IPS DF 19.7 (cell line): Measurements from ENCODE around the gene CSMD2.

Experiments
- DNase-seq: peaks from one replicate; pipeline ENCODE4 v3.0.0-alpha.2; 2013; ENCODE audit warnings: low read depth, low spot score

Gene CSMD2

GRCh38 chr1:33501774-33502173, 663.3 kb downstream of the CSMD2 start:
- DNase-seq = no peak

DNA sequence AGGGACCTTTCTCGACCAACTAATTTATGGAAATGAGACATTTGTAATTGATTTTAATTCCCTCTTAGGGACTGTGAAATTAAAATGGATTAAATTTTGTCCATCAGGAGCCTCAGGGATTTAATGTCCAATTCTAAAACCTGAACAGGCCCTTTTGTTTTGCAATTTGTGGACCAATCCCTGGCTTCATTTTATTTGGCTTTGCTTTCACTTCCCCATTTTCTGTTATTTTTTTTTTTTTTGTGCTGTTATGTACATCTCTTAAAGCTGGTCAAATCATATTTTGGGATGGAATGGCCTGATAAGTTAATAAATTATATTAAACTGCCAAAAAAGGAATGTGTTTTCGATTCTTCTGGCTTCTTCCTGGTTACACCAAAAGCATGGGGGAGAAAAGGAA, 663.7 kb downstream of the CSMD2 start:
- no peak for DNase-seq

GRCh38 chr1:33500547-33500946, 664.5 kb downstream of the CSMD2 start:
- no peak for DNase-seq

GRCh38 chr1:33497410-33497809, 667.6 kb downstream of the CSMD2 start:
- DNase-seq = no peak

DNA sequence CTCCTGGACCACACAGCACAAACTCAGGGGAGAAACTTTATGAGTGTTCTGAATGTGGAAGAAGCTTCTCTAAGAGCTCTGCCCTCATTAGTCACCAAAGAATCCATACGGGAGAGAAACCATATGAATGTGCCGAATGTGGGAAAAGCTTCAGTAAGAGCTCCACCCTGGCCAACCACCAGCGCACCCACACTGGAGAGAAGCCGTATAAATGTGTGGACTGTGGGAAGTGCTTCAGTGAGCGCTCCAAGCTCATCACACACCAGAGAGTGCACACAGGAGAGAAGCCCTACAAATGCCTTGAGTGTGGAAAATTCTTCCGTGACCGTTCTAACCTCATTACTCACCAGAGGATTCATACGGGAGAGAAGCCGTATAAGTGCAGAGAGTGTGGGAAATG, 670.1 kb downstream of the CSMD2 start:
- no peak for DNase-seq

DNA sequence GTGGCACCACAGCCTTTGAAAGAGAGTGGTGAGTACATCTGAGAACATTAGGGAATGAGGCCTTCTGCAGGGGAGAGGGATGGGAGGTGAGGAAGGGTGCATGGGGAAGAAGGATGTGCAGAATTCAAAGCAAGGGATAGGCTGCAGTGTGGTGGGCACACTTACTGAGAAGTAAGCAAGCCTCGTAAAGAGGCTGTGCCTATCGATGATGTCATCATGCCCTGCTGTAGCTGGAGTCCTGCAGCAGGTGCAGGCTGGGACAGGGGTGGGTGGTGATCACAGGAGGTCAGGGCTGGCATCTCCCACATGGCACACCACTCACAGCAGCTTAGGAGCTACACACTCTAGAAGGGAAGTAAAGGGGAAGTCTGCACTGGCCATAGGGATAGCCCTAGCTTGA, 676.4 kb downstream of the CSMD2 start:
- no peak for DNase-seq

GRCh38 chr1:33482412-33482811, 682.6 kb downstream of the CSMD2 start:
- DNase-seq = no peak

DNA sequence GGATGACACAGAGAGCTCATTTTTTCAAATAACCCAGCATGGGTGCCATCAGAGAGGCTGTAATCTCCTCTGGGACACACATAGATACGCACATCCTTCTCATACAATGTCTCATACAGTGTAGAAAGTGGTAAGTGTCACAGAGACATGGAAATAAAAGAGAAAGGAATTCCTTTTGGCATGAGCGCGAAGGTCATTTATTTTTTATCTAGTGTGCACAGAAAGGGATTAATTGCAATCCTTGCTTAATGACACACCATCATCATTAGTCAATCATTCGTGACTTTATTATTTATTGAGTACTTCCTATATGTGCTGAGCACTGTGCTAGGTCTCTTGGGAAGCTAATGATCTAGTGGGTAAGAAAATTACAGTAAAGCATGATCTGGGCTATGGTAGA, 687.6 kb downstream of the CSMD2 start:
- DNase-seq = no peak

DNA sequence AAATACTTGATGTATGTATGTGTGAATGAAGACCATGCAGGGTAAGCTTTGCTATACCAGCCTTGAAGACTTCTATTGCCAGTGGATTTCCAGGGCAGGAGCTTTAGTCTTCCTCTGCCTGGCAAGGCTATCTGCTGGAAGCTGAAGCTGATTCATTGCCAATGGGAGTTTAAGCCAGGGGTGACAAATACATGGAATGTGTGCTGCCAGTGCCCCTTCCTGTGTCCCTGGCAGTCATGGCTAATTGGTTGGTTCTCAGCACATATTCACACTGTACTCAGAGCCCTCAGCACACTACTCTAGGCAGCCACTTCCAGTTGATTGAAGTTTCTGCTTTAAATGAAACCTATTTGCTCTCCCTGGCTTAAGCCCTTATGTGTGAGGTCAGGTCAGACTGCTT, 691.1 kb downstream of the CSMD2 start:
- no peak for DNase-seq

DNA sequence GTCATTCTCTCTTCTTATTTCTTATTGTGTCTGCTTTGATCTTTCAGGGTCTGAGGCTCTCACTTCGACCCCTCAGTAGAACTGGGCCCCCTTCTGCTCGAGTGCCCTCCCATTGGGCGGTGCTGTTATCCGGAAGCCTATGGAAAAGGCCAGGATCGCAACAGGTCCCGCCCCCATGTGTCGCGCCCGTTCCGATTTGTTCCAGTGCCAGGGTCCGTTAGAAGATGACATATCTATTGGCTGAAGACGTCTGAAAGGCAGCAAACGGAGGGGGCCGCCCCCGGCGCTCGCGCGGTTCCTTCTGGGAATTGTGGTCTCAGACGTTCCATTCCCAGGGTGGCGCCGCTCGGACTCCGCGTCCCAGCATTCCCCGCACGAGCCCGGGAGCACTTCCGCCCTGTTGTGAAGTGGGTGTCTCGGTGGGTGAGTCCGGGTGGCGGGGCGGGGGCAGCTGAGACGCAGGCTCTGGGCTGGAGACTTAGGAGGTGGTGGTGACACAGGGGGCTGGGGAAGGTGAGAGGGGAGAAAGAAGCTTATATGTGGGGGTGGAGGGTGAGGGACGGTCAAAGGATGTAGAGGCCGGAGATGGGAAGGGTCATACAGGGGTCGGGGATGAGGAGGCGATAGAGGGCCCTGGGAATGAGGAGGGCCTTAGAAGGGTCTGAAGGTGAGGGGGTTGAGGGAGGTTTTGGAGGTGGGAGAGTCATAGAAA, 692.6 kb downstream of the CSMD2 start, which contains the start of gene ZSCAN20:
ZSCAN20 (plus strand) TSS at position 377 of the 712 bp plus-strand sequence. CDS start 6,644 bp downstream, outside the sequence.
- DNase-seq = peak; percentile 95

GRCh38 chr1:33471416-33471815, 693.6 kb downstream of the CSMD2 start:
- no peak for DNase-seq

GRCh38 chr1:33470495-33471012, 694.5 kb downstream of the CSMD2 start:
- peak; percentile 42 for DNase-seq

DNA sequence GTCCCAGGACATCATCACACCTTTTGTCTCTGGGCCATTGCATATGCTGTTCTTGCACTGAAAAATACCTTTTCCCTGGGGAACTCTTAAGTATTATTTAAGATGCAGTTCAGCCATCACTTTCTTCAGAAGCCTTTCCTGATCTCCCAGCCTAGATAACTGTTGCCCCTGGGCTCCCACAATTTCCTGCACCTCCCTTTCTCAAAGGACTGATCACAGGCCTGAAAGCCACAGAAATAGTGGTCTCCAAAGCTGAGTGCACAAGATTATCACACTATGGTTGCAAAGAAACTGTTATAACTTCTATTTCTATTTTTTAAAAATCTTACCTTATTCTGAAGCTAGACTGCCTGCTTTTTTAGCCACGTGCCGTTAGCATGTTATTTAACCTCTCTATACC, 695.3 kb downstream of the CSMD2 start:
- DNase-seq = no peak

DNA sequence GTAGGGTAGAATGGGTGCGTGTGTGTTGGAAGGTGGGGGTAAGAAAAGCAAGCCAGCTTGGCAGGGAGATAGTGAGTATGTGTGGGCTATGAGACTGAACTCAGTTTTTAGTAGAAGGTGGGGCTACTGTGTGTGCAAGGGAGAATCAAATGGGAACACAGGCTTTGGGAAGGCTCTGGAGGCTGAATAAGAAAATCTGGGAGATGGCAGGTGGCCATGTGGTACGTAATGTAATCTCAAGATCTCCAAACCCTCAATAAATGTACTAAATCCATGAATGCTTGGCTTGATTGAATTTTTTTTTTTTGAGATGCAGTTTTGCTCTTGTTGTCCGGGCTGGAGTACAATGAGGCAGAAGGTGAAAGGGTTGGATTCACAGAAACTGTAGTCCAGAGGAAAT, 696.1 kb downstream of the CSMD2 start:
- DNase-seq = no peak

GRCh38 chr1:33468531-33468930, 696.5 kb downstream of the CSMD2 start:
- no peak for DNase-seq

GRCh38 chr1:33468011-33468410, 697.0 kb downstream of the CSMD2 start:
- no peak for DNase-seq

DNA sequence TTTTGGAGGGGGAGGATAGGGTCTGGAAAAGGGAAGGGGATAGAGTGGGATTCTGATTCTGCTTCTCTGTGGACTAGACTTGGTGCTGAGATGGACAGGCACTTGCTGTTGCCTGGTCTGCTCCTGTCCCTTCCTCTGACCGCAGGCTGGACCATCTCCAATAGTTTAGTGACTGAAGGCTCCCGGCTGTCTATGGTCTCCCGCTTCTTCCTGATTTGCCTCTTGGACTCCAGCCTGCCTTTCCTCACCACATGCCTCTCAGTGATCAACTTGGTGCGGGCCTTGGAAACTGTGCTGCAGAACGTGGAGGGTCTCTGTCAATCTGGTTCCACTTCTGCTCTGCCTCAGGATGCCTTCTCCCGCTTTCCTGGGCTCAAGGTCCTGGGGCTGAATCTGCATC, 698.9 kb downstream of the CSMD2 start:
- DNase-seq = no peak

- no peak for DNase-seq
Measured at GRCh38 chr1:33465316-33465715, 699.7 kb downstream of the CSMD2 start.

DNA sequence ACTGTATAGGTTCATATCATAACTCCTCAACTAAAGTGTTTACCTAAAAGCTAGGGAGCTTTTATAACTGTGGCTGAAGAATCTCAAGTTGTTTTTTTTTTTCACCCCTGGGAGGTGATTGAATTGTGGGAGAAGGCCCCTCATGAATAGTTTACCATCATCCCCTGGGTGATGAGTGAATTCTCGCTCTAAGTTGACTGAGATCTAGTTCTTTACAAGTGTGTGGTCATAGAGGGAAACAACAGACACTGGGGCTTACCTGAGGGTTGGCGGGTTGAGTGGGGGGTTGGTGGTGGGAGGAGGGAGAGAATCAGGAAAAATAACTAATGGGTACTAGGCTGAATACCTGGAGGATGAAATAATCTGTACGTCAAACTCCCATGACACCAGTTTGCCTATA, 700.5 kb downstream of the CSMD2 start:
- no peak for DNase-seq
